Esophagus squamous epithelium (tissue), 5 donors: ENCODE measurements around the gene CZIB. TPM values are rescaled to one million over a fixed set of nuclear protein-coding genes. Genes with fewer than 3 reads are reported as not detected.

ENCODE experiments used
- DNase-seq: peaks from one replicate; lab custom pipeline; 2025; lab: John Stamatoyannopoulos, UW
- H3K27ac ChIP-seq, 4 donors: fragments of 200-600 bp; sonication (generic); one replicate each; pipeline ENCODE4 v1.5.1; 2016 to 2019; ENCODE audit warnings: mild to moderate bottlenecking in 1 of 4
- H3K27me3 ChIP-seq, 4 donors: fragments of 200-600 bp; sonication (generic); 1 replicate in 3 of 4; 2 replicates in 1 of 4; pipeline versions ENCODE4 v1.5.1 to v1.6.0; 2017 to 2021; ENCODE audit warnings: antibody characterized with exemption in 1 of 4
- H3K36me3 ChIP-seq, 3 donors: fragments of 200-600 bp; sonication (generic); one replicate each; pipeline ENCODE4 v1.5.1; 2016 to 2019
- H3K4me1 ChIP-seq, 3 donors: fragments of 200-600 bp; sonication (generic); one replicate each; pipeline ENCODE4 v1.5.1; 2017 to 2019
- H3K4me3 ChIP-seq, 4 donors: fragments of 200-600 bp; sonication (generic); 1 replicate in 3 of 4; 2 replicates in 1 of 4; pipeline ENCODE4 v1.5.1; 2016 to 2019; ENCODE audit warnings: mild to moderate bottlenecking in 2 of 4, moderate library complexity in 1 of 4
- H3K9me3 ChIP-seq, 3 donors: fragments of 200-600 bp; sonication (generic); one replicate each; pipeline ENCODE4 v1.5.1; 2016 to 2019
- CTCF ChIP-seq, 6 experiments: fragments of 450-650 bp in 4 of 6; fragments of 200-600 bp in 2 of 6; sonication (generic) in 2 of 6; IDR thresholded peaks; one replicate each; pipeline ENCODE4 v1.5.1; 2016 to 2019; ENCODE audit warnings: antibody characterized with exemption in 6 of 6, mild to moderate bottlenecking in 4 of 6, moderate library complexity in 4 of 6
- POLR2A ChIP-seq, 4 donors: fragments of 450-650 bp; IDR thresholded peaks; one replicate each; pipeline ENCODE4 v1.6.1; 2017; ENCODE audit warnings: antibody characterized with exemption in 4 of 4, mild to moderate bottlenecking in 4 of 4, moderate library complexity in 3 of 4
- WGBS, 2 donors: methylation state at CpG; one replicate each; pipeline ENCODE4 v1.1.5; 2018; 5-methylcytosine and 5-hydroxymethylcytosine counted together
- intact Hi-C: fragments of 100-400 bp; cut with DNase I; formaldehyde crosslinking; loops from one replicate; pipeline ENCODE4 v1.15.0; 2022
- total RNA-seq, 4 donors: library from RNA; depleted of rRNA; stranded (reverse); fragments of >200 nt; gene quantifications; one replicate each; pipeline ENCODE4 v1.1.0, GENCODE V29; 2016
- donor health status: DM: yes; HTN: yes; CAD: no.

The CZIB gene
- total RNA-seq, 4 donors from 2014 or later, result 18.7 to 42.9 (median 26.0) TPM

GRCh38 chr1:53257454-53258081 is 37.1 kb upstream of the CZIB start:
- H3K4me1 ChIP-seq, result no peaks in the 10 kb centered on the region
- H3K27me3 ChIP-seq, result no peaks in the 10 kb centered on the region
- peaks cover 0 to 67% (median 9%) of the 10 kb centered on the region in 3 donors for H3K36me3 ChIP-seq
- DNase-seq, result no peak
- no peak for TF ChIP-seq CTCF (IDR thresholded peaks at IDR 0.05)
- TF ChIP-seq POLR2A (IDR thresholded peaks at IDR 0.05), result no peak
- H3K27ac ChIP-seq, result no peak overlapping the region
- WGBS, 2 donors, result 90 to 93% methylated on average over 5 of the region's 5 CpGs
- H3K9me3 ChIP-seq, result no peaks in the 10 kb centered on the region
- intact Hi-C loops, result no loop called here
- no peak overlapping the region for H3K4me3 ChIP-seq

GRCh38 chr1:53256511-53257453 is 36.3 kb upstream of the CZIB start:
- H3K27ac ChIP-seq, result no peak overlapping the region
- no peak for TF ChIP-seq POLR2A (IDR thresholded peaks at IDR 0.05)
- TF ChIP-seq CTCF (IDR thresholded peaks at IDR 0.05), result no peak
- intact Hi-C loops, result no loop called here
- no peaks in the 10 kb centered on the region for H3K4me1 ChIP-seq
- no peak for DNase-seq
- no peaks in the 10 kb centered on the region for H3K27me3 ChIP-seq
- WGBS, 2 donors, result 88 to 90% methylated on average over 9 to 11 of the region's 11 CpGs
- H3K4me3 ChIP-seq, result no peak overlapping the region
- H3K9me3 ChIP-seq, result no peaks in the 10 kb centered on the region
- peaks cover 0 to 59% (median 9%) of the 10 kb centered on the region in 3 donors for H3K36me3 ChIP-seq

GRCh38 chr1:53255031-53255430 is 34.6 kb upstream of the CZIB start:
- intact Hi-C loops, result no loop called here
- TF ChIP-seq CTCF (IDR thresholded peaks at IDR 0.05) (no peak), POLR2A (IDR thresholded peaks at IDR 0.05) (no peak)

GRCh38 chr1:53254011-53254640 is 33.7 kb upstream of the CZIB start:
- Histone ChIP-seq H3K36me3 (peaks cover 0 to 50% (median 8%) of the 10 kb centered on the region in 3 donors), H3K9me3 (no peaks in the 10 kb centered on the region), H3K27ac (no peak overlapping the region), H3K27me3 (no peaks in the 10 kb centered on the region), H3K4me3 (no peak overlapping the region), H3K4me1 (no peaks in the 10 kb centered on the region)
- DNase-seq, result no peak
- TF ChIP-seq POLR2A (IDR thresholded peaks at IDR 0.05) (no peak), CTCF (IDR thresholded peaks at IDR 0.05) (no peak)
- intact Hi-C loops, result no loop called here
- WGBS, 2 donors, result 92 to 94% methylated on average over 4 of the region's 4 CpGs

More at GRCh38 chr1:53255031-53255430, 34.6 kb upstream of the CZIB start:
- H3K36me3 ChIP-seq, result peaks cover 0 to 50% (median 8%) of the 10 kb centered on the region in 3 donors
- no peak for DNase-seq
- no peaks in the 10 kb centered on the region for H3K27me3 ChIP-seq
- H3K27ac ChIP-seq, result no peak overlapping the region
- H3K9me3 ChIP-seq, result no peaks in the 10 kb centered on the region
- WGBS, 2 donors, result 95 to 97% methylated on average over 4 of the region's 4 CpGs
- no peaks in the 10 kb centered on the region for H3K4me1 ChIP-seq
- no peak overlapping the region for H3K4me3 ChIP-seq
